ENCODE measurements around the gene EMC9. TPM values are rescaled to one million over a fixed set of nuclear protein-coding genes. Genes with fewer than 3 reads are reported as not detected.

Gene EMC9
- total and polyA plus RNA-seq, 12 donors: 21.6 to 149 (median 43.9) TPM

GRCh38 chr14:24179294-24179960 is 38.0 kb upstream of the EMC9 start:
- H3K36me3 ChIP-seq (replicated peaks in 1 of 2): peaks cover 0 to 79% of the 10 kb centered on the region in 2 donors
- no peak for DNase-seq
- no peaks in the 10 kb centered on the region for H3K9me3 ChIP-seq (replicated peaks in 1 of 3)
- intact Hi-C loops (cut with DNase I): no loop called here
- TF ChIP-seq CTCF (IDR thresholded peaks at IDR 0.05) (no peak), POLR2A (IDR thresholded peaks at IDR 0.05) (no peak)
- peaks cover 13 to 23% of the 10 kb centered on the region in 2 donors for H3K4me1 ChIP-seq (replicated peaks in 1 of 2)
- H3K27me3 ChIP-seq: no peaks in the 10 kb centered on the region
- H3K4me3 ChIP-seq: no peak overlapping the region
- WGBS, 4 donors: 81 to 83% (median 83%) methylated on average over 7 to 14 of the region's 14 CpGs
- H3K27ac ChIP-seq: peak overlapping the region; percentile 59 to 92 (median 89)

- intact Hi-C loops (cut with DNase I): no loop called here
- Histone ChIP-seq H3K36me3 (replicated peaks in 1 of 2) (peaks cover 0 to 70% of the 10 kb centered on the region in 2 donors), H3K4me3 (no peak overlapping the region), H3K9me3 (replicated peaks in 1 of 3) (no peaks in the 10 kb centered on the region), H3K4me1 (replicated peaks in 1 of 2) (peaks cover 13 to 23% of the 10 kb centered on the region in 2 donors), H3K27me3 (no peaks in the 10 kb centered on the region), H3K27ac (peak overlapping the region in 3 of 5 donors; percentile 89 to 92 (median 91))
- 80 to 97% (median 93%) methylated on average over 8 to 12 of the region's 12 CpGs for WGBS, 4 donors
- DNase-seq: no peak
- TF ChIP-seq POLR2A (IDR thresholded peaks at IDR 0.05): no peak
- TF ChIP-seq CTCF (IDR thresholded peaks at IDR 0.05): no peak
These were observed 37.2 kb upstream of the EMC9 start for GRCh38 chr14:24178399-24179178.

GRCh38 chr14:24177891-24178290 is 36.5 kb upstream of the EMC9 start:
- no peak for TF ChIP-seq CTCF (IDR thresholded peaks at IDR 0.05)
- TF ChIP-seq POLR2A (IDR thresholded peaks at IDR 0.05): no peak
- Histone ChIP-seq H3K4me1 (replicated peaks in 1 of 2) (peaks cover 13 to 23% of the 10 kb centered on the region in 2 donors), H3K27ac (no peak overlapping the region), H3K36me3 (replicated peaks in 1 of 2) (peaks cover 0 to 63% of the 10 kb centered on the region in 2 donors), H3K4me3 (no peak overlapping the region), H3K27me3 (no peaks in the 10 kb centered on the region), H3K9me3 (replicated peaks in 1 of 3) (no peaks in the 10 kb centered on the region)
- 88 to 98% (median 93%) methylated on average over 6 to 14 of the region's 14 CpGs for WGBS, 4 donors
- intact Hi-C loops (cut with DNase I): no loop called here
- DNase-seq: no peak

- 89 to 93% (median 91%) methylated on average over 11 to 12 of the region's 12 CpGs for WGBS, 4 donors
- Histone ChIP-seq H3K4me1 (replicated peaks in 1 of 2) (peaks cover 13 to 23% of the 10 kb centered on the region in 2 donors), H3K36me3 (replicated peaks in 1 of 2) (peaks cover 0 to 57% of the 10 kb centered on the region in 2 donors), H3K27ac (no peak overlapping the region), H3K4me3 (no peak overlapping the region), H3K27me3 (no peaks in the 10 kb centered on the region), H3K9me3 (replicated peaks in 1 of 3) (no peaks in the 10 kb centered on the region)
- TF ChIP-seq POLR2A (IDR thresholded peaks at IDR 0.05): no peak
- TF ChIP-seq CTCF (IDR thresholded peaks at IDR 0.05): no peak
- intact Hi-C loops (cut with DNase I): no loop called here
- no peak for DNase-seq
These were observed 35.8 kb upstream of the EMC9 start for GRCh38 chr14:24177041-24177825.

Data from adrenal gland (tissue), 12 donors.